ENCODE results near the gene KMT2C. TPM values are rescaled to one million over a fixed set of nuclear protein-coding genes. Genes with fewer than 3 reads are reported as not detected.

Gene KMT2C
- total and polyA plus RNA-seq, 2 of the 13 experiments (the other 11 are each of a cell fraction or from before 2014, with no cell fraction given), result 7.1 to 14.4 TPM

- no peak for TF ChIP-seq ZBTB37 (CRISPR knock-in tag; IDR thresholded peaks at IDR 0.05)
- TF ChIP-seq NFATC3 (CRISPR knock-in tag; IDR thresholded peaks at IDR 0.05), result no peak
- TF ChIP-seq TBX2 (CRISPR knock-in tag; IDR thresholded peaks at IDR 0.05; ENCODE audit: borderline replicate concordance), result peak; percentile 80
- no peak for TF ChIP-seq TRIM24 (CRISPR knock-in tag; IDR thresholded peaks at IDR 0.05)
- TF ChIP-seq, protein P1, sequence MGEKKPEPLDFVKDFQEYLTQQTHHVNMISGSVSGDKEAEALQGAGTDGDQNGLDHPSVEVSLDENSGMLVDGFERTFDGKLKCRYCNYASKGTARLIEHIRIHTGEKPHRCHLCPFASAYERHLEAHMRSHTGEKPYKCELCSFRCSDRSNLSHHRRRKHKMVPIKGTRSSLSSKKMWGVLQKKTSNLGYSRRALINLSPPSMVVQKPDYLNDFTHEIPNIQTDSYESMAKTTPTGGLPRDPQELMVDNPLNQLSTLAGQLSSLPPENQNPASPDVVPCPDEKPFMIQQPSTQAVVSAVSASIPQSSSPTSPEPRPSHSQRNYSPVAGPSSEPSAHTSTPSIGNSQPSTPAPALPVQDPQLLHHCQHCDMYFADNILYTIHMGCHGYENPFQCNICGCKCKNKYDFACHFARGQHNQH (CRISPR knock-in tag; IDR thresholded peaks at IDR 0.05), result peak; percentile 73; the same call in 1 of the 2 replicates
- no peak for TF ChIP-seq HMGXB3 (CRISPR knock-in tag; IDR thresholded peaks at IDR 0.05; ENCODE audit: borderline replicate concordance)
- TF ChIP-seq ZNF777 (CRISPR knock-in tag; IDR thresholded peaks at IDR 0.05), result peak; percentile 97
- TF ChIP-seq, protein P2, sequence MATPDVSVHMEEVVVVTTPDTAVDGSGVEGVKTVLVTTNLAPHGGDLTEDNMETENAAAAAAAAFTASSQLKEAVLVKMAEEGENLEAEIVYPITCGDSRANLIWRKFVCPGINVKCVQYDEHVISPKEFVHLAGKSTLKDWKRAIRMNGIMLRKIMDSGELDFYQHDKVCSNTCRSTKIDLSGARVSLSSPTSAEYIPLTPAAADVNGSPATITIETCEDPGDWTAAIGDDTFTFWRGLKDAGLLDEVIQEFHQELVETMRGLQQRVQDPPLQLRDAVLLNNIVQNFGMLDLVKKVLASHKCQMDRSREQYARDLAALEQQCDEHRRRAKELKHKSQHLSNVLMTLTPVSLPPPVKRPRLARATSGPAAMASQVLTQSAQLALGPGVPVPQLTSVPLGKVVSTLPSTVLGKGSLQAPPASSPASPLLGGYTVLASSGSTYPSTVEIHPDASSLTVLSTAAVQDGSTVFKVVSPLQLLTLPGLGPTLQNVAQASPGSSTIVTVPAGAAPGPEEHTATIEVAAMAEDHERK (CRISPR knock-in tag; IDR thresholded peaks at IDR 0.05; ENCODE audit: low read depth), result no peak
- no peak for TF ChIP-seq SCMH1 (CRISPR knock-in tag; IDR thresholded peaks at IDR 0.05; ENCODE audit: borderline replicate concordance)
- TF ChIP-seq EP300 (IDR thresholded peaks at IDR 0.05; ENCODE audit: low read depth in 2 of 2, low read length in 2 of 2), result peak in 1 of 2 experiments; percentile 26; a peak in 1 of 4 replicates
- no peak for TF ChIP-seq EP300 (CRISPR knock-in tag; IDR thresholded peaks at IDR 0.05; ENCODE audit: borderline replicate concordance)
- TF ChIP-seq, protein P3, sequence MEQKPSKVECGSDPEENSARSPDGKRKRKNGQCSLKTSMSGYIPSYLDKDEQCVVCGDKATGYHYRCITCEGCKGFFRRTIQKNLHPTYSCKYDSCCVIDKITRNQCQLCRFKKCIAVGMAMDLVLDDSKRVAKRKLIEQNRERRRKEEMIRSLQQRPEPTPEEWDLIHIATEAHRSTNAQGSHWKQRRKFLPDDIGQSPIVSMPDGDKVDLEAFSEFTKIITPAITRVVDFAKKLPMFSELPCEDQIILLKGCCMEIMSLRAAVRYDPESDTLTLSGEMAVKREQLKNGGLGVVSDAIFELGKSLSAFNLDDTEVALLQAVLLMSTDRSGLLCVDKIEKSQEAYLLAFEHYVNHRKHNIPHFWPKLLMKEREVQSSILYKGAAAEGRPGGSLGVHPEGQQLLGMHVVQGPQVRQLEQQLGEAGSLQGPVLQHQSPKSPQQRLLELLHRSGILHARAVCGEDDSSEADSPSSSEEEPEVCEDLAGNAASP (CRISPR knock-in tag; IDR thresholded peaks at IDR 0.05; ENCODE audit: borderline replicate concordance), result no peak
- TF ChIP-seq ZNF121 (CRISPR knock-in tag; IDR thresholded peaks at IDR 0.05), result peak; percentile 48; the same call in 1 of the 2 replicates
- TF ChIP-seq HNRNPL (IDR thresholded peaks at IDR 0.05; ENCODE audit: low read depth, low read length), result no peak
- no peak for TF ChIP-seq RXRB (CRISPR knock-in tag; IDR thresholded peaks at IDR 0.05; ENCODE audit: borderline replicate concordance)
- TF ChIP-seq TGIF2 (CRISPR knock-in tag; IDR thresholded peaks at IDR 0.05), result peak; percentile 45; the same call in 1 of the 2 replicates
- TF ChIP-seq ZFP36L2 (CRISPR knock-in tag; IDR thresholded peaks at IDR 0.05), result no peak
- peak; percentile 85; the same call in 1 of the 2 replicates for TF ChIP-seq KDM2A (CRISPR knock-in tag; IDR thresholded peaks at IDR 0.05; ENCODE audit: borderline replicate concordance, low read depth)
- 0 out of 4 replicates have a peak, but pooled peaks of 1 of the 2 experiments have one; percentile 45 for TF ChIP-seq KLF16 (CRISPR knock-in tag; IDR thresholded peaks at IDR 0.05)
These were observed 518 bp upstream of the KMT2C start (continued) for GRCh38 chr7:152436111-152436930.
